ENCODE data around the gene DEGS2.
A peak's percentile ranks its signal among the peaks of the same experiment; 100 is the strongest.

DEGS2 gene

GRCh38 chr14:100120522-100121269 is 38.7 kb downstream of the DEGS2 start:
- Mint-ChIP-seq H3K27ac (peak overlapping the region; percentile 91), H3K36me3 (peaks cover 4% of the 10 kb centered on the region), H3K27me3 (no peaks in the 10 kb centered on the region)

GRCh38 chr14:100119251-100119650 is 40.2 kb downstream of the DEGS2 start:
- H3K4me1 Mint-ChIP-seq (ENCODE audit: low read depth) = peaks cover 33% of the 10 kb centered on the region
- H3K36me3 Mint-ChIP-seq = no peaks in the 10 kb centered on the region
- H3K27ac Mint-ChIP-seq = peak overlapping the region; percentile 91

More at GRCh38 chr14:100120522-100121269, 38.7 kb downstream of the DEGS2 start:
- H3K9me3 Mint-ChIP-seq (ENCODE audit: low read depth) = no peaks in the 10 kb centered on the region
- no peak overlapping the region for H3K4me3 Mint-ChIP-seq
- peaks cover 31% of the 10 kb centered on the region for H3K4me1 Mint-ChIP-seq (ENCODE audit: low read depth)

GRCh38 chr14:100118396-100119011 is 40.9 kb downstream of the DEGS2 start:
- Mint-ChIP-seq H3K27ac (peak overlapping the region; percentile 91), H3K27me3 (no peaks in the 10 kb centered on the region), H3K9me3 (ENCODE audit: low read depth) (no peaks in the 10 kb centered on the region), H3K36me3 (no peaks in the 10 kb centered on the region), H3K4me1 (ENCODE audit: low read depth) (peaks cover 33% of the 10 kb centered on the region), H3K4me3 (no peak overlapping the region)

More at GRCh38 chr14:100119251-100119650, 40.2 kb downstream of the DEGS2 start:
- Mint-ChIP-seq H3K27me3 (no peaks in the 10 kb centered on the region), H3K4me3 (no peak overlapping the region), H3K9me3 (ENCODE audit: low read depth) (no peaks in the 10 kb centered on the region)

GRCh38 chr14:100117633-100118395 is 41.6 kb downstream of the DEGS2 start:
- Mint-ChIP-seq H3K36me3 (no peaks in the 10 kb centered on the region), H3K4me1 (ENCODE audit: low read depth) (peaks cover 37% of the 10 kb centered on the region), H3K27me3 (no peaks in the 10 kb centered on the region), H3K9me3 (ENCODE audit: low read depth) (no peaks in the 10 kb centered on the region), H3K27ac (peak overlapping the region; percentile 91), H3K4me3 (no peak overlapping the region)

GRCh38 chr14:100117026-100117425 is 42.4 kb downstream of the DEGS2 start:
- no peak overlapping the region for H3K4me3 Mint-ChIP-seq

GRCh38 chr14:100116134-100116533 is 43.3 kb downstream of the DEGS2 start:
- Mint-ChIP-seq H3K4me1 (ENCODE audit: low read depth) (peaks cover 47% of the 10 kb centered on the region), H3K36me3 (no peaks in the 10 kb centered on the region), H3K4me3 (no peak overlapping the region), H3K27me3 (no peaks in the 10 kb centered on the region), H3K27ac (peak overlapping the region; percentile 90), H3K9me3 (ENCODE audit: low read depth) (no peaks in the 10 kb centered on the region)

More at GRCh38 chr14:100117026-100117425, 42.4 kb downstream of the DEGS2 start:
- Mint-ChIP-seq H3K4me1 (ENCODE audit: low read depth) (peaks cover 45% of the 10 kb centered on the region), H3K36me3 (no peaks in the 10 kb centered on the region), H3K27me3 (no peaks in the 10 kb centered on the region), H3K27ac (peak overlapping the region; percentile 91), H3K9me3 (ENCODE audit: low read depth) (no peaks in the 10 kb centered on the region)

- no peak overlapping the region for H3K4me3 Mint-ChIP-seq
- H3K9me3 Mint-ChIP-seq (ENCODE audit: low read depth) = no peaks in the 10 kb centered on the region
- no peaks in the 10 kb centered on the region for H3K27me3 Mint-ChIP-seq
- H3K4me1 Mint-ChIP-seq (ENCODE audit: low read depth) = peaks cover 47% of the 10 kb centered on the region
- no peaks in the 10 kb centered on the region for H3K36me3 Mint-ChIP-seq
- peak overlapping the region; percentile 90 for H3K27ac Mint-ChIP-seq
Measured at GRCh38 chr14:100115726-100116125, 43.7 kb downstream of the DEGS2 start.

- Mint-ChIP-seq H3K36me3 (no peaks in the 10 kb centered on the region), H3K9me3 (ENCODE audit: low read depth) (no peaks in the 10 kb centered on the region), H3K27me3 (no peaks in the 10 kb centered on the region), H3K27ac (peak overlapping the region; percentile 90), H3K4me3 (no peak overlapping the region), H3K4me1 (ENCODE audit: low read depth) (peaks cover 43% of the 10 kb centered on the region)
Measured at GRCh38 chr14:100115236-100115635, 44.2 kb downstream of the DEGS2 start.

GRCh38 chr14:100114109-100114765 is 45.2 kb downstream of the DEGS2 start:
- Mint-ChIP-seq H3K4me1 (ENCODE audit: low read depth) (peaks cover 43% of the 10 kb centered on the region), H3K27me3 (no peaks in the 10 kb centered on the region), H3K27ac (peak overlapping the region; percentile 90), H3K9me3 (ENCODE audit: low read depth) (no peaks in the 10 kb centered on the region), H3K4me3 (no peak overlapping the region), H3K36me3 (no peaks in the 10 kb centered on the region)

- peaks cover 4% of the 10 kb centered on the region for H3K36me3 Mint-ChIP-seq
- no peaks in the 10 kb centered on the region for H3K9me3 Mint-ChIP-seq (ENCODE audit: low read depth)
- peaks cover 49% of the 10 kb centered on the region for H3K4me1 Mint-ChIP-seq (ENCODE audit: low read depth)
- no peaks in the 10 kb centered on the region for H3K27me3 Mint-ChIP-seq
- peak overlapping the region; percentile 90 for H3K27ac Mint-ChIP-seq
- no peak overlapping the region for H3K4me3 Mint-ChIP-seq
Measured at GRCh38 chr14:100111931-100112704, 47.3 kb downstream of the DEGS2 start.

GRCh38 chr14:100110816-100111215 is 48.6 kb downstream of the DEGS2 start:
- Mint-ChIP-seq H3K27me3 (no peaks in the 10 kb centered on the region), H3K27ac (peak overlapping the region; percentile 83), H3K4me1 (ENCODE audit: low read depth) (peaks cover 57% of the 10 kb centered on the region), H3K4me3 (no peak overlapping the region), H3K9me3 (ENCODE audit: low read depth) (no peaks in the 10 kb centered on the region), H3K36me3 (peaks cover 4% of the 10 kb centered on the region)

GRCh38 chr14:100109594-100109955 is 49.9 kb downstream of the DEGS2 start:
- Mint-ChIP-seq H3K36me3 (peaks cover 4% of the 10 kb centered on the region), H3K27ac (peak overlapping the region; percentile 98), H3K4me1 (ENCODE audit: low read depth) (peaks cover 66% of the 10 kb centered on the region), H3K27me3 (no peaks in the 10 kb centered on the region), H3K4me3 (no peak overlapping the region), H3K9me3 (ENCODE audit: low read depth) (no peaks in the 10 kb centered on the region)

GRCh38 chr14:100108840-100109593 is 50.4 kb downstream of the DEGS2 start:
- no peaks in the 10 kb centered on the region for H3K27me3 Mint-ChIP-seq
- peak overlapping the region; percentile 98 for H3K27ac Mint-ChIP-seq
- no peaks in the 10 kb centered on the region for H3K9me3 Mint-ChIP-seq (ENCODE audit: low read depth)
- peaks cover 4% of the 10 kb centered on the region for H3K36me3 Mint-ChIP-seq
- peaks cover 72% of the 10 kb centered on the region for H3K4me1 Mint-ChIP-seq (ENCODE audit: low read depth)
- peak overlapping the region; percentile 45 for H3K4me3 Mint-ChIP-seq
